ENCODE measurements around the gene RHO. TPM values are rescaled to one million over a fixed set of nuclear protein-coding genes. Genes with fewer than 3 reads are reported as not detected.

Gene RHO
- total RNA-seq, 1 donor from 2014 or later = not detected

- peak; percentile 58 for DNase-seq (ENCODE audit: low spot score)
Observed at GRCh38 chr3:129577366-129577765, 48.9 kb downstream of the RHO start.

GRCh38 chr3:129577925-129578786 lies 49.7 kb downstream of the RHO start:
- no peak for DNase-seq (ENCODE audit: low spot score)

DNA sequence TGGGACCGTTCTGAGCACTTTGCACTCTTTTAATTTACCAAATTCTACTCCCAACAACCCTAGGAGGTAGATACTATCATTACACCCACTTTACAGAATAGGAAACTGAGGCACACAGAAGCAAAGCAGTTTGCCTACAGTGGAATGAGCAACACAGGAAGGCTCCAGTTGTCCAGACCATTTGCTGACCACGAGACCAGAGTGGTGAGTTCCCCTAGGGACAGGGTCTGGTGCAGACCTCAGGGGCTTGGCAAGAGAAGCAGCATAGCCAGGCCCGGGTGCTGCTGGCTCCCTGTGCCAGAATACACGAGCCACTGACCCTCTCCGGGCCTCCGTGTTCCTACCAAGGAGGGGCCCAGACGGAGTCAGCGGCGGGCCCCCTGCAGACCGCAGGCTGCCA lies 51.6 kb downstream of the RHO start:
- no peak for DNase-seq (ENCODE audit: low spot score)

DNA sequence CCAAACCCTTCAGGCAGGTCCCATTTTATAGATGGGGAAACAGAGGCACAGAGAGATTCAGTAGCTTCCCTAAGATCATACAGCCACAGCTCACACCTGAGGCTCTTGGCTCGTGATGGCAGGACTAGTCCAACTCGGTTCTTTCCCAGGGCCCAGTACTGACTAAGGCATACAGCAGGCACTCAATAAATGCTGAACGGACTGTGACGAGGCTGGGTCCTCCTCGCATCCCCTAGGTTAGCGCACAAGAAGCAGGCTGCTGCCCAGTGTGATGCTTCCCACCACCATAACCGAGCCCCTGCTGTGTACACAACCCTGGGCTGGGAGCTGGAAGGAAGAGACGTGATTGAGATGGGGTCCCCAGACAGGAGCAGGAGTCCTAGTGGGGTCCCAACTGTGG lies 53.2 kb downstream of the RHO start:
- no peak for DNase-seq (ENCODE audit: low spot score)

DNA sequence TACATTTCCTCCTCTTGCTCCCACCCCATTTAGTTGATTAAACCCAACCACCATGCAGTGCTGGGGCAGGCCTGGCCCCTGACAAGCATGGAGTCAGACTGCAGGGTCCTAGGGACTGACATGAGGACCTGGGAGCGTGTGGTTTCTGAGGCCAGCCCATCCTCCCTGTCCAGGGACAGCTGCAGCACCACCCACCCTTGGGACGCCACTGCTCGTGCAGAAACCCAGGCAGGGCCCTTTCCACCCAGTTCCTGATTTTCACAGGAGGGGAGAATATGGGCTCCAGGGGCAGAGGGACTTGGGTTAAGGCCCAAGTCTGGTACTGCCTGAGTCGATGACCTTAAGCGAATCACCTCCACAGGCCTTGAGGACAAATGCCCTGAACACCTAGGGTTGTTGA lies 54.4 kb downstream of the RHO start:
- DNase-seq (ENCODE audit: low spot score) = no peak

- no peak for DNase-seq (ENCODE audit: low spot score)
Observed at GRCh38 chr3:129583289-129583688, 54.9 kb downstream of the RHO start.

DNA sequence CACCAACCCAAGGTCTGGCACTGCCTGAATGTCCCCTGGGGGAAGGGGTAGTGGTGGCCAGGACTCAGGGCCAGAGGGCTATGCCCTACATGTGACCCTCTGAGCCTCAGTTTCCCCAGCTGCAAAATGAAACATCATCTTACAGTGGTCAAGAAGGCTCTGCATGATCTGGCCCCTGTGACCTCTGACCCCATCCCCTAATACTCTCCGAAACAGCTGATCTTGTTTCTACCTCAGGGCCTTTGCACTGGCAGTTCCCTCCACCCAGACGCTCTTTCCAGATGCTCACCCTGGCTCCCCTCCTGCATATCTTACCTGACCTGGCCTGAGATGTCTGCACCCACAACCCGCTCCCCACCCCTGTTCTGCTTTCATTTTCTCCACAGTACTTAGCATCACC lies 56.2 kb downstream of the RHO start:
- no peak for DNase-seq (ENCODE audit: low spot score)

Other genes starting within 250 kb of the RHO start
- 3.4 TPM for gene HMCES, start 249.8 kb upstream of the RHO start, total RNA-seq (ENCODE audit: insufficient read depth, low replicate concordance)
- gene EFCAB12, start 100.0 kb upstream of the RHO start, total RNA-seq (ENCODE audit: insufficient read depth, low replicate concordance) = 1.4 TPM
- 16.4 TPM for gene MBD4, start 88.7 kb upstream of the RHO start, total RNA-seq (ENCODE audit: insufficient read depth, low replicate concordance)
- gene IFT122, start 88.4 kb upstream of the RHO start, total RNA-seq (ENCODE audit: insufficient read depth, low replicate concordance) = 32.0 TPM
- not detected for gene H1-8, start 14.5 kb downstream of the RHO start, total RNA-seq (ENCODE audit: insufficient read depth, low replicate concordance)
- 108 TPM for gene PLXND1, start 78.0 kb downstream of the RHO start, total RNA-seq (ENCODE audit: insufficient read depth, low replicate concordance)